SHP77 treated with DMSO at 0.1 percent for 48 hours (cell line): ENCODE measurements around the gene FHOD3.
A peak's percentile ranks its signal among the peaks of the same experiment; 100 is the strongest.
"Not testable (repeated sequence)": the region's sequence is repeated elsewhere in the genome, so short reads cannot be mapped to it uniquely, and the experiment has no call there.

Experiments used
- DNase-seq: peaks from one replicate; lab custom pipeline; 2025; lab: John Stamatoyannopoulos, UW

The FHOD3 gene

DNA sequence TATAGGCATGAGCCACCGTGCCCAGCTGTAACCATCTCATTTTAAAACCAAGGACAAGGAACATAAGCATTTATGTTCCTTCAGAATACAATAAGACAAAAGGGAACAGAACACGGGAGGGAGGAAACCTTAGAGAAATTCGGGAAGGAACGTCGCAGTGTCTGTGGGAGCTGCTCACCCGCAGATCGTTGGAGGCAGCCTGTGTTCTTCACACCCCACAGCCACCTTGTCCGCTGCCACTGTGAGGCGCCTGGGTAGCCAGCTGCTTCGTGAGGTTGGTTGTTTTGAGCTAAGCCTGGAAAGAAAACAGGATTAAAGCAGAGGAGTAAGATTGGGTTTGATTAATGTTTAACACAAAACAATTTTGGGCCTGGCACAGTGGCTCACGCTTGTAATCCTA lies 250.0 kb downstream of the FHOD3 start:
- DNase-seq = no peak

GRCh38 chr18:36551274-36551673 lies 253.8 kb downstream of the FHOD3 start:
- DNase-seq = not testable (repeated sequence)

GRCh38 chr18:36558234-36558633 lies 260.7 kb downstream of the FHOD3 start:
- DNase-seq = no peak

DNA sequence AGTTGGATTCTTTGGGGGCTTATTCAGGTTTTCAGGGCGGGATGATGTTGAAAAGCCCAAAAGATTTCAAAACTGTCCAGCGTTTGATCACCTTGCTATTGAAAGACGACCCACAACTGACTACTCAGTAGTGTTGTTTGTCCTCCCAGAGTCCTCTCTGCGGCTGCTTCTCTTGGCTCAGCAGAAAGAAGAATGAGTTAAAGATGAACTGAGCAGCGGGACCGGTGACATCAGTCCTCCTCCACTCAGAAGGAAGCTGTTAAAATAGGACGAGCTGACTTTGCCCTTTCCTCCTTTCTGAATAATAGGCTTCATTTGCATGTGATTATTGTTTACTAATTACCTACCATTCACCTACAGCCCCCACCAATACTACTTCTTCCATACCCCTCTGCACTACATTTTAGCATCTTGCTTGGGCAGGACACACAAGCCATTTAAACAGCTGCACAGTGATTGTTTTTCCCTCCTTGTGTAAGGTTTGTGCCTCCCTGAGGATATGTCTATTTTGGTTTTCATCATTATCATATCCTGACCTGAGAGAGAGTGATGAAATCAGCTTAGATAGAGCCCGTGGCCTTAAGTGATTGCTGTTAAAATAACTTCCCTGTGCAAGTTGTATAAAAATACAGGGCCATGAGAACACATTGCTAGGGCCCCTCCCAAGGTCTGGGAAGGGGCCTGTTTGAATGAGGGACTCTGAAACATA lies 261.8 kb downstream of the FHOD3 start:
- no peak for DNase-seq

DNA sequence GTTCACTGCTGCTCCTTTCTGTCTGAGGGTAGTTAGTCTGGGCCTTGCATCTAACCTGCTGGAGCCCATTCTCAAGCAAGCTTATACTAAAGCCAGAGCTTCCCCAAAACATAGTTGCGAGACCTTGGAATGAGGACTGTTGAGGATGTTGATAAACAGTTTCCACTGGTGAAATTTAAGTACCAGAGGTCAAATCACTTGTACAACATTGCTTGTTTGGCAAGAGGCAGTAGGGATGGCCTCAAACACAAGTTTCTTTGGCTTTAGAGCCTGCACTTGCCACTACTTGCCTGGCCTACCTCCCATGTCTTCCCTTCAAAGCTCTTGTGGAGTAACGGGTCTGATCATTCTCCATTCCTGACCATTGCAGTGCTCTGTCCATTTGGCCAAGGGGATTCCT lies 262.7 kb downstream of the FHOD3 start:
- DNase-seq = no peak

DNA sequence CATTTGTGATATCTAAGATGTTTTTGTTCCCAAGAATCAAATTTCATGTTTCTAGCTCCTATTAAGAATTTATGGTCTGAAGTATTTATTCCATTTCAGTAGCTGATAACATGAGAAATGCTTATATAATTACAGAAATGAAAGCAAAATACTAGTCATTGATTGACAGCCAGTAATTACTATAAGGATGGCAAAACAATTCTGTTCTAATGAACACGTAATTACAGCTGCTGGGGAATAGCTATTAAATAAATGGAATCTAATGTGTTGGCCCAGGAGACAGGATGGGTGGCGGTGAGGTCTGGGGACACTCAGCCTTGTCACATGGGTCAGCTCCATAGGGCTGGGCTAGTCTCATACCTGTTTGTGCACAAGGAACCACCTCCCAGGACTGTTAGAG lies 263.5 kb downstream of the FHOD3 start:
- DNase-seq = no peak

- DNase-seq = no peak
Observed at GRCh38 chr18:36564841-36565240, 267.3 kb downstream of the FHOD3 start.

DNA sequence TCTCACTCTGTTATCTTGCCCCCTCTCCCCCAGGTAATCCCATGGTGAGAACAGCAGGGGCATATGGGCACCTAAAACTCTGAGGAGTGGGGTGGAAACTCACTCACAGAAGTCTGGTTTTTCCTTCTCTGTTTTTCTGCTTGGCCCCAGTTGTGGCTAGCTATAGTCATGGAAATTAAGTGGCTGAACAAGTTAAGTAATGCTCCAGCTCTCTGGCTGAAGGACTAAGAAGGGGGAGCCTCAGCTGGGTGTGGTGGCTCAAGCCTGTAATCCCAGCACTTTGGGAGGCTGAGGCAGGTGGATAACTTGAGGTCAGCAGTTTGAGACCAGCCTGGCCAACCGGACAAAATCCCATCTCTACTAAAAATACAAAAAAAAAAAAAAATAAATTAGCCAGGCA lies 270.3 kb downstream of the FHOD3 start:
- no peak for DNase-seq

DNA sequence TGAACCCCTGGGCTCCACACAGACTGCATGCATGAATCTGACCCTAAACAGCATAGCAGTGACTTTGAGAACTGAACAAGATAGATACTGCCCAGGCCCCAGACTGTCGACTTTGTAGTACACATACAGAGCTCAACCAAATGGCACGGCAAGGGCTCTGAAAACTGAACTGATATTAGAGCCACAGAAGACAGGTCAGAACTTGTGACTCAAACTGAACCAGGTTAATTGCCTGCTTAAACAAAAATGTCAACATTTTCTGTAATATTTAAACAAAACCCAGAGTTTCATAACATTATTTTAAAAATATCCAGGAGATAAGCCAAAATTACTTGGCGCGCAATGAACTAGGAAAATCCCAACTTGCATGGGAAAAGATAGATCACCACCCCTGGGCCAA lies 271.0 kb downstream of the FHOD3 start:
- no peak for DNase-seq

DNA sequence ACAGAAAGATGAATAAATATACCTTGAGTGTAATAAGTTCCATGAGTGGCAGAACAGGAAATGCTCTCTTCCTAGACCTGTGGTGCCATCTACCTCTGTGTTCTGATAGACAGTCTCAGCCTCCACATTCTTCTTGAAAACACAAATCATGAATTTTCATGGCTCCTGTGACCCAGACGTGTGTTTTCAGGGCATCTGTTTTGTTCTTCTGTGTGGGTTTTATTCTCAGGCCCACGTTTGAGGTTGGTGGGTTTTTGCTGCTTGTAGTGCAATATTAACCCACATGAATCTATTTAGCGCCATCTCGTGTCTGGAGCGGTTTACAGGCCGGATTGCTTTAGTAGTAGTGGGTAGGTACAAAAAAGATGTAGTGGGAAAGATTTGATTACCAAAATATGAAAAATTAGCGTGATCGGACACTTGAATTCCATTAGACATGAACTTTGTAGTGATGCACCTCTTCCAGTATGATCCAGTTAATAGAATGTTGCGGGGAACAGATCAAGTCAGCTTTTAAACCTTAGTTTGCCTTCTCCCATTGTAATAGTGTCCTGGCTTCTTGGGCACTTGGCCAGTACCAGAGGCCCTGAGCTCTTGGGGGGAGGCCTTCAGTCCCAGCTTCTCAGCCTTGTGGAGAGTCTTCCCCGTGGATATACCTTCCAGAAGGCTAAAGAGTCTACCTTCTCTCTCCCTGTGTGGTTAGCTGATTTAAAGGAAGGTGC lies 274.8 kb downstream of the FHOD3 start:
- peak; percentile 27 for DNase-seq

DNA sequence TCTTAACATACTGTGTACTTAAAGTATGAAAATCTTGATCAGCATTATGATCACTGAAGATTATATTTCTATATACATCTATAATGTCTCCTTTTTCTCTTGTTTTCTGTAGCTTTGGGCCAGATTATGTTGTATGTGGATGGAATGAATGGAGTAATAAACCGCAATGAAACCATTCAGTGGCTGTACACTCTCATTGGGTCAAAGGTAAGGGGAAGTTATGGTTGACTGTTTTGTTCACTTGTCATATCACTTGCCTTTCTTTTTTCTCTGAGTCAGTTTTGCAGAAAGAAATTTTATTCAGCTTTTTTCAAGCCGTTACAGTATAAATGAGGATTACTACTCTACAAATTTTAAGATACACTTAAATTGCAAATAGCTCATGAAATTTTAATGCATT lies 278.8 kb downstream of the FHOD3 start:
- no peak for DNase-seq

DNA sequence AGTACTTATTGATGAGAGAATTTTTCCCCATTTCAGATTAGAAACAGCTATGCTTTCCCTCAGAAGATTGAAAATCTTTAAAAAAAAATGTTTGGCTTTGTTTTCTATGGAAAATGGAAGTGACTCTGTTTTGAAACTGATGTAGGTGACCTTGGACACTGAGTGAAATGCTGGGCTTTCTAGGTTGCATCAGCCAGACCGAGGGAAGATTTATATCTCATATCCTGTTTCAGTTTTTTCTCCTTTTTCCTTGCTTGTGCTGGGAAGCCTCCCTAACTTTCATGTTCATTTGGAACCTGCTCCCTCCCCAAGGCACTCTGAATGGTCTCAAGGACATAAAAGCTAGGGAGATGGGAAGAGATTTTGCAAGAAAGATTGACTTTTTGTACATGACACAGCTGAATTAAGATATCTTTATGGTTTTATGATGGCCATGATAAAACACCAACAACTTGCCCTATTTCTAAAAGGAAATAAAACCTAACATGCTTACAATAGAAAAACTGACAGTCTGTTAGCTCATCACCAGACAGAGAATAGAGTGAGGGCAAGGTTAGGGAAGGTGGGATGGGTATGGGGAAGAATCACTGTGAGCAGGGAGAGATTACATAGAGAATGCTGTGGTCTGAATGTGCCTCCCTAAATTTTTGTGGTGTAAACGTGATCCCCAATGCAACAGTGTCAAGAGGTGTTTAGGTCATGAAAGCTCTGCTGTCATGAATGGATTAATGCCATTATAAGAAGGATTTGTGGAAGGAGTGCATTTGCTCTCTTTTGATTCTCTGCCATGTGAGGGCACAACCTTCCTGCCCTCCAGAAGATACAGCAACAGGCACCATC lies 281.6 kb downstream of the FHOD3 start:
- no peak for DNase-seq

DNA sequence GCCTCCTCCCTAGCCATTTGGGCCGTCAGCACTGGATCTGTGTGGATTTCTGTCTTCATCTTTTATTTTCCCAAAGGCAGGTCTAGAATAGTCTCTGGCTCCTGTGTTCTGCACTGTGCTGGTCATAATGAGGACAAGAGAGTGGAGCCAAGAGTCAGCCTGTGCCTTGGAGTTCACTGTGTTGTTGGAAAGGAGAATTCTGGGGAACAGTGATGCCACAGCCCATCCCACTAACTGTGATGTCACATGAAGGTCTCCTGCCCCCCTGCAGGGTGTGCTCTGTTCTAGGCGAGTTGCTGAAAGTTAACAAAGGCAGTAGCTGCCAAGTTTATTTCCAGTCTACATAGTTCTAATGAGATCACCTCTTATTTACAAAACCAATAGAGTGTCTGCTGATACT lies 282.8 kb downstream of the FHOD3 start:
- DNase-seq = no peak

DNA sequence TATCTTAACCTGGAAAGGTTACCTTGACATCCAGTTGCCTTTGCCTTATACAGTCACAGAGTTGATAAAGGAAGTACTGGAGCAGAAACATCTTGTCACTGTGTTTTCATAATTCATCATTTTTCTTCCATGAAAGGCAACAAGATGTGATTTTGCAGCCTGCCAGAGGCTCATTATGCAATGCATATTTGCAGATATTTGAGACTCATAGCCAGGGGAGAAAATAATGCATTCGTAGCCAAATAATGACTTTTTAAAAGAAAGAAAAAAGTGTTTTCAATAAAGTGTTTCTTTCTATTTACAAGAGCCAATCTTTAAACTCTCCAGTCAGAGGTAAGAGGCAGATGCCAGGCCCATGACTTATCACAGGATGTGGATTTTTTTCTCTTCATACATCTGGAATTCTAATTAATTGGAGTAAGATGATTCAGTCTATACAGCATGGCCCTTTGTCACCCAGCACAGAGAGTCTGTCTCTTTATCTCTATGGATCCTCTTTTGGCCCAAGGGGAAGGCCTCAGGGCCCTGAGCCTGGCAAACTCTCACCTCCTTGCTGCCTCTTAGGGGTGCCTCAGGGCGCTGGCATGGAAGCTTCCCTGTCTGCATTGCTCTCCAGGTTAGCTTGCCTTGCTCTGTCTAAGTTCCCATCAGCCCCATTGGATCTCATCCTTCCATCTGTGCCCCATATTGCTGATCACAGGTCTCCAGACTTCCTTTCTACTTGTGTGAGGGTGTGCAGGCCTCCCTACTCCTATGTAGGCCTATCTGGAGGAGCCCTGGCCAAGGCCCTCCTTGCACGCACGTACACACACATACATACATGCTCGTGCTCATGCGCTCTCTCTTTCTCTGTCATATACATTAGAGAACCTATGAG lies 283.6 kb downstream of the FHOD3 start:
- DNase-seq = no peak

- no peak for DNase-seq
Observed at GRCh38 chr18:36582988-36583745, 285.7 kb downstream of the FHOD3 start.

DNA sequence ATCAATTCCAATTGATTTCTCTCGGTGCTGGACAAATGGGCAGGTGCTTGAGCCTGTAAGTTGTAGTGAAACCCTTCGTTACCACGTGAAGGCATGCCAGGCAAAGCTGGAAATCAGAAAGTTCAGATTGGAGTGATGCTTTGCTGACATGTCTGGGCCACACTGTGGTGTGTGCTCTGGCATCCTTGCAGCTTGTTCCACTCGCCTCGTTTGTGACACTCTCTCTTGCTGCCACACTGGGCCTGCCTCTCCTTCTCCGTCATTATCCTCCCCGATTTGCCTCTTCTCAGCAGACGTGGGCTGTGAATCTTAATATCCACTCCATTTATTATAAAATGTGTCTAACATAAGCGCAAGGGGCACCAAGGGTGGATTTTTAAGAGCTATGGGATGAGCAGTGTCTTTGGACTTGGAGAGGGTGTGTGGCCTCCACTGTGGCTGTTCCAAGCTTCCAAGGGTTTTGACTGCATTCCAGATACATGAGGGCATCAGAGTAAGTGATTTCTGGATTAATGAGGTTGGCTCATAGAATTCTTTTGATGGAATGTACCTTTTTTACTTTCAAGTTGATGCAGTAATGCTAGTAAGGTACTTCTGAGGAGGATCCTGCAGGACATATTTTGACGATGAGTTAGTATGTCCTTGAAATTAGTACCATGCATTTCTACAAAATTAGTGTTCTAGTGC lies 292.5 kb downstream of the FHOD3 start:
- no peak for DNase-seq

GRCh38 chr18:36590621-36591580 lies 293.4 kb downstream of the FHOD3 start:
- no peak for DNase-seq

GRCh38 chr18:36592282-36592681 lies 294.8 kb downstream of the FHOD3 start:
- DNase-seq = no peak

- no peak for DNase-seq
Observed at GRCh38 chr18:36593001-36593400, 295.5 kb downstream of the FHOD3 start.
